Fibroblast of skin of right quadriceps (primary cell): Measurements from ENCODE around the gene CYP2A6.
"Not testable (repeated sequence)": the region's sequence is repeated elsewhere in the genome, so short reads cannot be mapped to it uniquely, and the experiment has no call there.

ENCODE experiments used
- DNase-seq: peaks from one replicate; pipeline ENCODE4 v3.0.0-alpha.2; 2013

CYP2A6 gene

GRCh38 chr19:40815223-40815622, 35.0 kb downstream of the CYP2A6 start:
- no peak for DNase-seq

GRCh38 chr19:40813182-40813581, 37.1 kb downstream of the CYP2A6 start:
- no peak for DNase-seq

DNA sequence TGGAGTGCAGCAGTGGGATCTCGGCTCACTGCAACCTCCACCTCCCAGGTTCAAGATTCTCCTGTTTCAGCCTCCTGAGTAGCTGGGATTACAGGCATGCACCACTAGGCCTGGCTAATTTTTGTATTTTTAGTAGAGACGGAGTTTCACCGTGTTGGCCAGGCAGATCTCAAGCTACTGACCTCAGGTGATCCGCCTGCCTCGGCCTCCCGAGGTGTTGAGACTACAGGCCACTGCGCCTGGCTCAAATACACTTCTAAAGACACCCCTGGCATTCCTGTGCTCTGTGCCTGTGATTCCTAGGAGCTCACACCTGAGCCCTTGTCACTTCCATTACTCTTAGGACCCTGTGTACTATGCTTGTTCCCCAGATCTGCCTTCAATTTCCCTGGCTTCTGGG, 37.7 kb downstream of the CYP2A6 start:
- DNase-seq = not testable (repeated sequence)

DNA sequence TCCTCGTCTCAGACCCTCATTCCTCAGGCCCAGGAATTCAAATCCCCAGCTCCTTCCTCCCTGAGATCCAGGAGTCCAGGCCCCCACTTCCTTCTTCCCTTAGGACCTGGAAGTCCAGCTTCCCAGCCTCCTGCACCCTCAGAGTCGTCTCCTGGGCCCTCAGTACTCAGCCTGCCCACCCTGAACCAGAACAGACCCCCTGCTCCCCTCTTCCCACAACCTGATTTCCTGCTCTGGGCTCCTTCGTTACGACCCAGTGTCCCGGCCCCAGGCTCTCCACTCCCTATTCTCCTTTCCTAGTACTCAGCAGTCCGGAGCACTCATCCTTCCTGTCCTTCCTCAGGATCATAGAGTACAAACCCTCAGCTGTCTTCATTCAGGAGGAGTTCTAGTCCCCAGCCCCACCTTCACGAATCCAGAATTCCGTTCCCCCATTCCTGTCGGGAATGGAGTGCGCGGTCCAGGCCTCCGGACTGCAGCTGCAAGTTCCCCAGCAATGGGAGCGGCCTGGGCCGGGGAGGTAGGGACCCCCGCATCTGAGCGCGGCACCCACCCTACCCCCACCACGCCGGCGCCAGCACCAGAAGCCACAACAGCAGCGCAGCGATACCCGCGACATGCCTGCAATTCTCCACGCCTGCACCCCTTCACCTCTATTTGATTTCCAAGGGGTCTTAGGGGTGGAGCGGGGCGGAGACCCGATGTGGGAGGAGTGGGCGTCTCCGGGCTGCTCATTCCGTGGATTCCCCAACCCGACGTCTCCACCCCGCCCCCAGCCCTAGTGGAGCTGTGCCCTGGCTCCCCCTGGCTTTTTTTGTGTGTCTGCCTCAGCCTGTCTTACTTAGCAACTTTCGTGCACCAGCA, 38.5 kb downstream of the CYP2A6 start:
- DNase-seq = no peak

DNA sequence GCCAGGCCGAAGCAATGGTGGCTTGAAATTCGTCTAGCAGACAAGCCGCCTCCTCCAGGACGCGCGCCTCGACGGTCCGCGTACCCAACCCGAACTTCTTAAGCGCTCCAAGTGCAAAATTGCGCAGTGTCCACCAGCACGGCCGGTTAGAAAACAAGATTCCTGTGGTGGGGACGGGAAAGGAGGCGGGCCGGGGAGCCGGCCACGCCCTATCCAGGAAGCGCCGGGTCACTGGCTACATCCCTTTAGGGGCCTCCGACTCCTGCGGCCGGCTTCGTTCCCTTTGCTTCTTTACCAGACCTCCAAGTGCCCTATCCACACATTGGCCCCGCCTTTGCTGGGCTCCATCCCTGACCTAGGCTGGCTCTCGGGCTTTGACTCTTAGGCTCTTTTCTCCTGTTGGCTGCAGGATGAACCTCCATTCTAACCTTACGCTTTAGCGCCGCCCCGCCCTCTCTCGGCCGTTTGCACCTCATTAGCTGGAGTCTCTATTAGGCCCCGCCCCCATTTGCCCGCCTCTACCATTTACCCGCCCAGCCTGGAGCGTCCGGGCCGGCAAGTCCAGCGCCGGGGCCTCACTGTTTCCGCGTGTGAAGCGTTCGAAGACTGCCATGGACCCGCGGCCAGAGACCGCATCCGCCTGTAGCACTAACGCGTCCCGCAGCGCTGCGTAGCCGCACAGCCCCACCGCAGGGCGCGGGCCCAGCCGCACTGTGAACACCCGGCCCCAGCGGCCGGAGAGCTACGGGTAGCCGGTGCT, 39.4 kb downstream of the CYP2A6 start:
- DNase-seq = peak; percentile 70

DNA sequence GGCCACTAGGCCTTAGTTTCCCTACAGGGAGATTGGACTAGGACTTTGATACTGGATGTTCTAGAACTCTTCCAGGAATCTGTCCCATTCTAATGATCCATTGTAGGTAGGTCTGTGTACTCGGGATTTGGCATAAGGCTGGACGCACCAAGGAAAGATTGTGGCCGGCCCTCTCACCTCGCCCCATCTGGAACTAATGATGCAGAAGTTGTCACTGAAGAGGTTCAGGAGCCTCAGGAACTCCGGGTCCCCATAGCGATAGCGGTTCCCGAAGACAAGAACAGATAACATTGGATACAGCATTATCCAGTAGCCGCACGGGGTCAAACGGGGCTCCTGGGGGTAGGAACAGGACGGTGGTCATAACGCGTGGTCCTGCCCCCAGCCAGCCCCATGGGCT, 40.1 kb downstream of the CYP2A6 start:
- no peak for DNase-seq

DNA sequence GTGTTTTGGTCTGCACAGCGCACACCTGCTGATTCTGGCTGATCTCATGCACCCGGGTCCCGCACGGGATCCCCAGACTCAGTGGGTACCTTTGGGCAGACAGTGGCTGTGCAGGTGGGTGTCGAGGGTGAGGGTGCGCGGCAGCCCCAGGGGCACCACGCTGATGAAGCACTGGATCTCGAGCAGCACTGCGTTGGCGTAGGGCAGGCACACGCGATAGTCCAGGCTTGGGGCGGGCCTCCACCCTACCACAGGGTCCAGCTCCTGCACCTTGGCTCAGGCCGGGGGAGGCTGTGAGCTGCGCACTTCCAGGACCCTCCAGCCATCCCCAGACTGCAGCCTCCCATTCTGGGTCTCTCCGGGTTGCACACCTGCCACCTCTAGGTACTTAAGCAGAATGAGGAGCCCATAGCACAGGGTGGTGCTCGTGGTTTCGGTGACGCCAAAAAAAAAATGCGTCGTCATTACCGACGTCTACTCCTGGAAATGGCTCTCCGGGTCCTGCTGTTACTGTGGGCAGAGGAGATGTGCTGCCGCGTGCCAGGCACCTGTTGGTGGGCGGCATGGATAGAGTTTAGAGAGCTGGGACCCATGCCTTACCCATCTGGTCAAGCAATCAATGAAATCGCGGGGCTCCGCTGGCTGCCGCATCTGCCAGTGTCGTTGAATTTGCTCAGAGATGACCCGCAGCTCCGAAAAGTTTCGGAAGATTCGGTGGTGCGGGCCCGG, 40.7 kb downstream of the CYP2A6 start:
- no peak for DNase-seq

- no peak for DNase-seq
Measured at GRCh38 chr19:40808497-40808896, 41.8 kb downstream of the CYP2A6 start.

GRCh38 chr19:40808021-40808325, 42.3 kb downstream of the CYP2A6 start:
- DNase-seq = no peak

DNA sequence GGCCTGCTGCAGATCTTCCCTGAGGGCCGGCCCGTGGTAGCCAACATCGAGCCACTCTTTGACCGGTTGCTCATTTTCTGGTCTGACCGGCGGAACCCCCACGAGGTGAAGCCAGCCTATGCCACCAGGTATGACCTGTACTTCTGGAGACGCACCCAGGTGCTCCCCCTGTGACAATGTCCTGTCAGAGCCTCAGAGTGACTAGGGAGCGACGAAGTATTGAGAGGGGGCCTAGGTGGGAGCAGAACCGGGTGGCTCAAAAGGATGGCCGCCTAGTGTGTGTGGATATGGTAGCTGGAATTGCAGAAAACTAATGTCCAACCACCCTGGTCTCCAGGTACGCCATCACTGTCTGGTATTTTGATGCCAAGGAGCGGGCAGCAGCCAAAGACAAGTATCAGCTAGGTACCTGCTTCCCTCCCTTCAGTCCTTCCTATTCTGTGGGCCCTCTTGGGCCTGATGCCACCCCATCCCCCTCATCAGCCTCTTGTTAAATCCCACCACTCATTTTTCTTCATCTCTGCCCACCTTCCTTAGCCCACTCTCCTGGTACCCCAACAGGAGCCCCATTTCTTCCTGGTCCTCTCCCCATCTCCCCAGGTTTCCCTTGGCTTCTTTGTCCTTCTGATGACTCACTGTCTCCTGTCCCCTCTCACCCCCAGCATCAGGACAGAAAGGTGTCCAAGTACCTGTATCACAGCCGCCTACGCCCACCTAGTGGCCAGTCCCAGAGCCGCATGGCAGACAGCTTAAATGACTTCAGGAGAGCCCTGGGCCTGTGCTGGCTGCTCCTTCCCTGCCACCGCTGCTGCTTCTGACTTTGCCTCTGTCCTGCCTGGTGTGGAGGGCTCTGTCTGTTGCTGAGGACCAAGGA, 42.9 kb downstream of the CYP2A6 start:
- no peak for DNase-seq

DNA sequence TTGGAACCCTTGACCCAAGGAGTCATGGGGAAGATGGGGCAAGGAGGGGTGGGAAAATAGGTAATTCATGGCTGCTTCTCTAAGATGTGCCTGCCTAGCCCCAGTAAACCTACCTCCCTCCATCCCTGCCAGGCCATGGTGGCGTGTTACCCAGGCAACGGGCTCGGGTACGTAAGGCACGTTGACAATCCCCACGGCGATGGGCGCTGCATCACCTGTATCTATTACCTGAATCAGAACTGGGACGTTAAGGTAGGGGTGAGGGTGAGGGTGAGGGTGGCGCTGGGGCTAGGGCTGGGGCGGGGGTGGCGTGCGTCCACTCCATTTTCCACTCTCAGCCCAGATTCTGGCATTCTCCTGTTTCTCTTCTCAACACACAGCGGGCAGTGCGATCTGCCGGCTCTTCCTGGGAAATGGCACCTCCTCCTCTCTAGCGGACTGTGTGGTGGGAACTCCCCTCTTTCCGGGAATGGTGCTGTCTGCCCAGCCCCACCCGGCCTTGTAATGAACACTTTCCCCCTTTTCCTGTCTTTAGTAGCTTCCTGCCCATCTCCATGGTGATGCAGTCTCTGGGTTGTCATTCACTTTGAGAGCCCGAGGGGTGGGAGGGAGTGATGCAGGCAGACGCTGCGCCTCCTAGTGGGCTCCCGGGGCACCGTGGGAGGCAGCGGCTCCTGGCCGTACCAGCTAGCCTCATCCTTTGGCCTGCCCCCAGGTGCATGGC, 43.7 kb downstream of the CYP2A6 start:
- DNase-seq = peak; percentile 98

- no peak for DNase-seq
Measured at GRCh38 chr19:40805258-40805868, 44.9 kb downstream of the CYP2A6 start.

- no peak for DNase-seq
Measured at GRCh38 chr19:40804783-40805242, 45.4 kb downstream of the CYP2A6 start.

GRCh38 chr19:40803857-40804782, 46.1 kb downstream of the CYP2A6 start:
- no peak for DNase-seq

- no peak for DNase-seq
Measured at GRCh38 chr19:40803170-40803856, 46.9 kb downstream of the CYP2A6 start.

- no peak for DNase-seq
Measured at GRCh38 chr19:40802300-40803169, 47.7 kb downstream of the CYP2A6 start.

DNA sequence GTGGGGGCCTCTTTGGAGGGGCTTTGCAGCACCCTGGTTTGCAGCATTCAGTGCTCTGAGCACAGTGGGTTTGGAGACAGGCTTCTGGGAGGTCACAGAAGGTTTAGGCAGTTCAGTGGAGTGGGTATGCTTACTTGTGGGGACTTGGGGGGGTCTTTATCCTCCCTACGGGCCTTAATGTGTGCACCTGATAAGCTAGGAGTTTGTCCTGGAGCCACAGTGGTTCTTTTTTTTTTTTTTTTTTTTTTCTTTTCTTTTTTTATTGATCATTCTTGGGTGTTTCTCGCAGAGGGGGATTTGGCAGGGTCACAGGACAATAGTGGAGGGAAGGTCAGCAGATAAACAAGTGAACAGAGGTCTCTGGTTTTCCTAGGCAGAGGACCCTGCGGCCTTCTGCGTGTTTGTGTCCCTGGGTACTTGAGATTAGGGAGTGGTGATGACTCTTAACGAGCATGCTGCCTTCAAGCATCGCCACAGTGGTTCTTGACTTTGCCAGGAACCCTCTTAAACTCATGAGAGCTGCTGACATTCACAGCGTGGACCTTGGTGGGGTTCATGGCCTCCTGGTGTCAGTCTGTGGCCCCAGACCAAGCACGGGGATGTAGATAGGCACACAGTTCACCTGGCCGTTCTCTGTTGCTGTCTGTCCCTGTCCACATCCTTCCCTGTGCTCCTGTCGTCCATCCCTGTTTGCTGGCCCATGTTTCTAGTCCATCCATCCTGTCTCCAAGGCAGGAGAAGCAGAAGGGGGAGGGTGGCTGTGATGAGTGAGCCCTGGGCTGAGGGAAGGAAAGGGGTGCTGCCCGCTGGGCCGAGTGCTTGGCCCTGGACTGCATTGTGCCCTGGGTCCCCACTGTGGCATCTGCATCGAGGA, 48.6 kb downstream of the CYP2A6 start:
- no peak for DNase-seq

DNA sequence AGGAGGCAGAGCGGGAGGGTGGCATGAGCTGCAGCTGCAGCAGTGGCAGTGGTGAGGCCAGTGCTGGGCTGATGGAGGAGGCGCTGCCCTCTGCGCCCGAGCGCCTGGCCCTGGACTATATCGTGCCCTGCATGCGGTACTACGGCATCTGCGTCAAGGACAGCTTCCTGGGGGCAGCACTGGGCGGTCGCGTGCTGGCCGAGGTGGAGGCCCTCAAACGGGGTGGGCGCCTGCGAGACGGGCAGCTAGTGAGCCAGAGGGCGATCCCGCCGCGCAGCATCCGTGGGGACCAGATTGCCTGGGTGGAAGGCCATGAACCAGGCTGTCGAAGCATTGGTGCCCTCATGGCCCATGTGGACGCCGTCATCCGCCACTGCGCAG, 49.3 kb downstream of the CYP2A6 start:
- DNase-seq = no peak
